H1 (cell line): ENCODE data around the gene UROC1. TPM values are rescaled to one million over a fixed set of nuclear protein-coding genes. Genes with fewer than 3 reads are reported as not detected.

Source experiments
- CEBPB ChIP-seq: IDR thresholded peaks from 2 replicates; pipeline ENCODE4 v1.6.1; 2012; ENCODE audit warnings: low read depth, low read length
- CHD7 ChIP-seq: fragments of 300-600 bp; sonication (generic); IDR thresholded peaks from 2 replicates; pipeline ENCODE4 v1.7.1; 2012; ENCODE audit warnings: low read length, moderate library complexity, mild to moderate bottlenecking, inconsistent platforms; ENCODE audit not compliant: insufficient replicate concordance
- EZH2 ChIP-seq: fragments of 200-600 bp; sonication (generic); IDR thresholded peaks from 2 replicates; pipeline ENCODE4 v1.7.1; 2012; ENCODE audit warnings: low read depth, mild to moderate bottlenecking, moderate library complexity, low read length, inconsistent platforms; ENCODE audit not compliant: severe bottlenecking
- KDM1A ChIP-seq: fragments of 200-600, 300-600 bp; sonication (generic); IDR thresholded peaks from 2 replicates; pipeline ENCODE4 v1.7.1; 2016; ENCODE audit warnings: mild to moderate bottlenecking, low read length, borderline replicate concordance
- MAFK ChIP-seq: IDR thresholded peaks from 2 replicates; pipeline ENCODE4 v1.6.1; 2012; ENCODE audit warnings: low read depth, mild to moderate bottlenecking, improper control_type of control experiment, low read length
- PHF8 ChIP-seq: fragments of 200-600 bp; sonication (generic); conservative IDR thresholded peaks from 2 replicates; pipeline ENCODE4 v1.7.1; 2012; ENCODE audit warnings: low read depth, mild to moderate bottlenecking, inconsistent platforms, low read length, moderate library complexity
- POLR2A ChIP-seq, 2 experiments: IDR thresholded peaks; 1 replicate in 1 of 2; 2 replicates in 1 of 2; pipeline ENCODE4 v1.6.1; 2011; ENCODE audit warnings: low read depth in 2 of 2, low read length in 2 of 2, mild to moderate bottlenecking in 2 of 2; ENCODE audit errors: control extremely low read depth in 1 of 2
- POU5F1 ChIP-seq: IDR thresholded peaks from 2 replicates; pipeline ENCODE4 v1.6.1; 2011; ENCODE audit warnings: low read depth, mild to moderate bottlenecking, low read length, moderate library complexity
- RAD21 ChIP-seq, 2 experiments: IDR thresholded peaks in 1 of 2; conservative IDR thresholded peaks in 1 of 2; 2 replicates each; pipeline ENCODE4 v1.6.1; 2011; ENCODE audit warnings: low read depth in 2 of 2, low read length in 2 of 2, improper control_type of control experiment in 1 of 2, inconsistent platforms in 1 of 2, mild to moderate bottlenecking in 1 of 2, moderate library complexity in 1 of 2
- RBBP5 ChIP-seq: IDR thresholded peaks from 2 replicates; pipeline ENCODE4 v1.7.1; 2012; ENCODE audit warnings: low read depth, mild to moderate bottlenecking, inconsistent platforms, low read length, moderate library complexity, borderline replicate concordance
- RFX5 ChIP-seq: IDR thresholded peaks from 2 replicates; pipeline ENCODE4 v1.6.1; 2011; ENCODE audit warnings: low read depth, low read length, improper control_type of control experiment, borderline replicate concordance
- SAP30 ChIP-seq: fragments of 300-600 bp; sonication (generic); IDR thresholded peaks from 2 replicates; pipeline ENCODE4 v1.7.1; 2012; ENCODE audit warnings: low read length, moderate library complexity, mild to moderate bottlenecking, inconsistent platforms; ENCODE audit not compliant: insufficient read depth, insufficient replicate concordance
- polyA plus RNA-seq, 7 experiments: library from polyadenylated mRNA; depleted of rRNA in 3 of 7; stranded (reverse) in 5 of 7; unstranded in 2 of 7; fragments of >200 nt in 5 of 7; fragments of 200-250 nt in 2 of 7; gene quantifications; 1 replicate in 5 of 7; 2 replicates in 1 of 7; 4 replicates in 1 of 7; pipeline versions ENCODE4 v1.2.1 to v1.2.3, GENCODE V29; 2011 to 2013; ENCODE audit warnings: missing spikeins in 2 of 7, mixed read lengths in 2 of 7
- total RNA-seq: library from RNA; stranded (reverse); fragmentation: NEBNext Ultra II Directional; extraction: Animal tissue kit (Norgen Biotek cat#: 25700); gene quantifications from 2 replicates; pipeline ENCODE4 v1.2.1, GENCODE V29; 2021

UROC1 gene
- total and polyA plus RNA-seq, 2 of the 8 experiments (the other 6 are each of a cell fraction or from before 2014, with no cell fraction given), result 0.03 TPM; not detected in 1

- no peak for TF ChIP-seq CHD7
- TF ChIP-seq CEBPB, result no peak
- no peak for TF ChIP-seq POU5F1
- TF ChIP-seq RBBP5, result no peak
- TF ChIP-seq SAP30, result no peak
- no peak for TF ChIP-seq PHF8
- TF ChIP-seq MAFK, result no peak
- no peak for TF ChIP-seq RAD21 (IDR thresholded peaks at IDR 0.05 in 1 of 2, conservative IDR thresholded peaks at IDR 0.05 in 1 of 2; ENCODE audit: low read depth in 2 of 2, low read length in 2 of 2)
- TF ChIP-seq KDM1A, result no peak
- no peak for TF ChIP-seq POLR2A (IDR thresholded peaks at IDR 0.05; ENCODE audit: control extremely low read depth in 1 of 2, low read depth in 2 of 2, low read length in 2 of 2)
- no peak for TF ChIP-seq EZH2
- no peak for TF ChIP-seq RFX5
These were observed 71.3 kb downstream of the UROC1 start (continued) for GRCh38 chr3:126446301-126446700.
